22Rv1 (cell line): ENCODE data around the gene CLSTN1.

Experiments used
- CTCF ChIP-seq: fragments of 450-650 bp; IDR thresholded peaks from 2 replicates; pipeline ENCODE4 v1.5.1; 2017; ENCODE audit warnings: mild to moderate bottlenecking
- ZFX ChIP-seq: fragments of 450-650 bp; IDR thresholded peaks from 2 replicates; pipeline ENCODE4 v1.6.1; 2017; ENCODE audit warnings: antibody characterized with exemption, borderline replicate concordance

DNA sequence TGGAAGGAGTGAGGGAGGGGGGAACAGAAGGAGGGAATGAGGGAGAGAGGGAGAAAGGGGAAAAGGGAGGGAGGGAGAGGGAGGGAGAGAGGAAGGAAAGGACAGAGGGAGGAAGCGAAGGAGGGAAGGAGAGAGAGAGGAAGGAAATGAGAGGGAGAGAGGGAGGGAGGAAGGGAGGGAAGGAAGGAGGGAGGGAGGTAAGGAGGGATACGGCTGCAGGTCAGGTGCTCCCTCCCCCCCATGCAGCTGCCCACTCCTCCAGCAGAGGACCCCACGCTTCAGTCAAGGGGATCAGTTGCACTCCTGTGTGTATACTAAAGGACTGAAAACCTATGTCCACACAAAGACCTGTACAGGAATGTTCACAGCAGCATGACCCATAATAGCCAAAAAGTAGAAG, 54.8 kb downstream of the CLSTN1 start:
- TF ChIP-seq CTCF (no peak), ZFX (no peak)
